ENCODE results near the gene SPANXN5.
"Not testable (repeated sequence)": the region's sequence is repeated elsewhere in the genome, so short reads cannot be mapped to it uniquely, and the experiment has no call there.

SPANXN5 gene, protein sequence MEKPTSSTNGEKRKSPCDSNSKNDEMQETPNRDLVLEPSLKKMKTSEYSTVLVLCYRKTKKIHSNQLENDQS

DNA sequence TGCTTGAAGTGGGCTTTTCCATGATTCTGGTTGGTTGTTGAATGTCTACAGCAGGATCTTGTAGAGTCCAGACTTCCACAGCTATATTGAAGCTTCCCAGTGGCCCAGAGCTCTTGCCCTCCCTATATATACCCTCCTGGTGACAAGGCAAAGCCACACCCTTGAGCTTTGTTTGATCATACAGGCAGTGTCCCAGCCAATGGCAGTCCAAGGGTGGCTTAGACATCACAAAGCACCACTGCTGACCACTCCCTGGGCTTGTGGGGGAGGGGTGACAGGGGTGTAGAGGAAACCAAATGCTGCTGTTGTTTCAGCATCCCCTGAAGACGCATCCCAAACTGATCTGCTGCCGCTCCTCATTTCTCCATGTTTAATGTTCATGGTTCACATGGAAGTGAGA, at the start of gene SPANXN5:
SPANXN5 (minus strand) TSS at position 101 of the 400 bp plus-strand sequence; CDS start at position 22, 79 bp downstream.
- not testable (repeated sequence) for DNase-seq (ENCODE audit: low read depth, low spot score)

DNA sequence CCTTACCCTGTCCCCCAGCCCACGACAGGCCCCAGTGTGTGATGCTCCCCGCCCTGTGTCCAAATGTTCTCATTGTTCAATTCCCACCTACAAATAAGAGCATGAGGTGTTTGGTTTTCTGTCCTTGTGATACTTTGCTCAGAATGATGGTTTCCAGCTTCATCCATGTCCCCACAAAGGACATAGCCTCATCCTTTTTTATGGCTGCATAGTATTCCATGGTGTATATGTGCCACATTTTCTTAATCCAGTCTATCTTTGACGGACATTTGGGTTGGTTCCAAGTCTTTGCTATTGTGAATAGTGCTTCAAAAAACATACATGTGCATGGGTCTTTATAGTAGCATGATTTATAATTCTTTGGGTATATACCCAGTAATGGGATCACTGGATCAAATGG, 46.4 kb upstream of the SPANXN5 start:
- not testable (repeated sequence) for DNase-seq (ENCODE audit: low read depth, low spot score)

DNA sequence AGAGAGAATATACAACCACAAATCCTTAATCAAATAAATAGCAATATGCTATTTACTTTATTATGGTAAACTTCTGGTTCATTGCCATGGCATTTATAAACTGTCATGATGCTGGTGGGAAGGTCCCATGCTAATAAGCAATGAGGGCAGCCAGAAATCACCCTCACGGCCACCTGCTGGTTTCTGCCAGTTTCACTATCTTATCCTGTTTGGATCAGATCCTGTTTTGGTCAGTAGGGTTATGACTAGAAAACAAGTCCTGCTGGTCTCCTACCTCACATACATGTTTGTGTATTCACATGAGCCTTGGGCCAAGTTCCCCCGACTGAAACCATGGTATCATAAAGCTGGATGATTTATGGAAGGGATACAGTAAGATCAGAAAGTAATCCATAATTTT, 41.9 kb upstream of the SPANXN5 start:
- no peak for DNase-seq (ENCODE audit: low read depth, low spot score)

DNA sequence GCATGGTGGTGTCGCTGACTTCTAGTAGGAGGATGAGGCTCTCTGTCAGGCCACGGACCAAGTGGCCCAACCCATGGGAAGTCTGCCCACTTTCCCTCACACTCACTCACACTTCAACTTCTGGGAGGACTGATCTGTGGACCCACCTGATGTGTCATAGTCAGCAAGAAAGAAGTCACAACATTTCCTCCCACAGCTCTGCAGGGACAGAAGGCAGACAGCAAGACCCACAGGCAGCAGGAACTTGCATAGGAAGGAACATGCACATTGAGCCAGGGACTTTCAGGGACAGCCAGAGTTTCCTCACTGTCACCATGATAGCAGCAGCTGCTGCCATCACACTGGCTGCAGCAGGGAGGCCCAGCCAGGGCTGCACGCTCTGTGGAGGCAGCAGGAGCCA, 33.3 kb upstream of the SPANXN5 start:
- no peak for DNase-seq (ENCODE audit: low read depth, low spot score)

DNA sequence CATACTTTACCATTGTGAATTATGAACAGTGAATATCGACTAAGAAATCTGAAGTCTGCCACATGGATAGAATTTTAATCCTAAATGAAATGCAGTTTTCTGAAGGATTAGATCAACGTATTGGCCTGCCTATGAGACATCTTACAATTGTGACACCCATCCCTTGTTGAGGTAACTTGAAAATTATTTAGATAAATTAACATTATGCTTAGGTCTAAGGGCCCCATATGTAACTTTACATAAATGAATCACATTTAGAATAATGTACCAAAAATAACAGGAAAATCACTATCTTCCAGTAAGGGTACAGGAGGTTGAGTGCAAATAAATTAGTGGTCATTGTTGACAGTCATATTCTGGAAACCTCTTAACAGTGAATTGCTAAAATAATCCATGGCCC, 27.4 kb upstream of the SPANXN5 start:
- no peak for DNase-seq (ENCODE audit: low read depth, low spot score)

DNA sequence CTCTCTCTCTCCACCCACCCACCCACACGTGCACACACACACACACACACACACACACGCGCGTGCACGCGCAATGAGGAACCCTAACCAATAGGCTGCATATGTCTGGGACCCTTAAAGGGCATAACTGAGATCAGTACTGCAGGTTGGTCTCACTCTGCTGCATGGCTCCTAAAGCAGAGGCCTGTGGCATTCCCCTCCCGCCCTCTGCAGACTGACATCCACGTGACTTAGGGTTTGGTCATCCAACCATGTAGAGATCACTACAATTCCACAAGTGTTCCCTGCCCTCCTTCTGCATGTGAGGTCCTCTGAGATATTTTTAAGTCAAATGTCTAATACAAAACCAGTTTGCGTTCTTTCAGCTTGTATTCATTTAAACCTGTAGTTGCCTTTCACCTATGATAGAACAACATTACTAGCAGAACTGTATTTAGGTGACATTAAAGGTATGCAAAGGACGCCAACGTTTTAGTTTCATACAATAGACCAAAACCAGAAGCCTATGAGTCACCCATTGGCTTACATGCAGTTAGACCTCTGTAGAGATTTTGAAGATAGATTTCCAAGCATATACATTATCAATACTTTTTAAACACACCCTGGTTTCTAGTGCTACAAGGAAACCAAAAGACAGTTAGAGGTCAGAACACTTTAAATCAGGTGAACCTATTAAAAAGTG, 24.0 kb upstream of the SPANXN5 start:
- no peak for DNase-seq (ENCODE audit: low read depth, low spot score)

DNA sequence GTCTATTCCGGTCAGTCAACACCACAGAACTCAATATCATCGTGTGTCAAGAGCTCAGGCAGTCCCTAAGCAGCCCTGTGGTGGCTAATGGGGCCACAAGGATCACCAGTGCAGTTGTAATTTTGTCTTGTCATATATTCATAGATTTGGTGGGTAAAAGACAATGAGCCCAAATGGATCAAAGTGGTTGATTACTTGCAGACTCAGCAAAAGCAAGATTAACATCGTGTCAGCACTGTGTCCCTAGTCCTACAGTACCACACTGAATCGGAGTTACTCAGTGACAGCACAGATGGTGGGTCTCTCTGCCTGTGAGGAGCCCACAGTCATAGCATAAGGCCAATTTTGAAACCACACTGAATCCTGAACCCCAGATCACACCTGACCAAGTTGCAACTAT, 22.6 kb upstream of the SPANXN5 start:
- no peak for DNase-seq (ENCODE audit: low read depth, low spot score)

DNA sequence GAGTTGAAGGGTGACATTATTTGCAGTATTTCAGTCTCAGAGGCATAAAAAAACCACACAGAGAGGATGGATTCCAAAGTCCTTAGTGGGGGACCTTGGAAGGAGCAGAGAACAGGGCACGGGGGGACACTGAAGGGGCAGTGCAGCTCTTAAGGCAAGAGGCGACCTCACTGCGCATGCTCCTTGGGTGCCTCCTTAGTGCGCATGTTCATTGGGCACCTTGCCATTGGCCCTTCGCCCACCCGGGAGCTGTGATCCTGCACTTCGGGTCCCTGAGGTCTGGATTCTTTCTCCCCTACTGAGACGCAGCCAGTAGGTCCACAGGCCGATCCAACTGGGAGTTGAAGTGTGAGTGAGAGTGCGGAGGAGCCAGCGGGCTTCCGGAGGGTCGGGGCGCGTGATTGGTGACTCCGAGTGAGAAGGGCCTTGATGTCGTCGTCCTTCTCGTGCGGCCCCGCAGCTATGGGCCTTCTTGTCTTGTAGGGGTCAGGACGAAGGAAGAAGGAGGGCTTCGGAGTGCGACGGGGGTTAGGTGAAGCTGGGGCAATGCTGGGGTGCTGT, 13.9 kb upstream of the SPANXN5 start, which contains the start of gene XAGE5:
XAGE5 (plus strand) TSS at position 223 of the 561 bp plus-strand sequence. CDS start 1,280 bp downstream, outside the sequence.
- no peak for DNase-seq (ENCODE audit: low read depth, low spot score)

DNA sequence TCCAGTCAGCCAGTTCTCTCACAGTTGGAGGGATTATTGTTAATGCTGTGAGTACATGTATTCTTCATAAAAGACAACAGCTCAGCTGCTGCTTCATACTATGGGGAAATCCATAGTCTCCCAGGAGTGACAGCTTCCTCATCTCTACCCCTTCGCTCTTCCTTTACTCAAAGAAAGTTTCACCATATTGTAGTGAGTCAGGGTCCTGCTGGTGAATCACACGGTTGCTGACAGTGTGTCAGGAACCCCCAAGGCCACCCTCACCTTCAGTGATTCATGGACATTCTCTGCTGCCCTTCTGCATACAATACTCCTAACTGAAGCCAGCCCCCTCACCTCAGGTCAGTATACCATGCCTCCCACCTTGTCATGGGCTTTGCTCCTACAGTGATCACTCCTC, 7.6 kb upstream of the SPANXN5 start:
- DNase-seq (ENCODE audit: low read depth, low spot score), result not testable (repeated sequence)

DNA sequence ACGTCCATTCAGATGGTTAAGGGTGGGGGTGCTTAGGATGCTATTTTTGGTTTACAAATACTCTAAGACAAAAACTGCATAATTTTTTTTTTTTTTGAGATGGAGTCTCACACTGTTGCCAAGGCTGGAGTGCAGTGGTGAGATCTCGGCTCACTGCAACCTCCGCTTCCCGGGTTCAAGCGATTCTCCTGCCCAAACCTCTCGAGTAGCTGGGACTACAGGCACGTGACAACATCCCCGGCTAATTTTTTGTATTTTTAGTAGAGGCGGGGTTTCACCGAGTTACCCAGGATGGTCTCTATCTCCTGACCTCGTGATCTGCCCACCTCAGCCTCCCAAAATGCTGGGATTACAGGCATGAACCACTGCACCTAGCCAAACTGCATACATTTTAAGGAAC, 23.7 kb downstream of the SPANXN5 start:
- DNase-seq (ENCODE audit: low read depth, low spot score), result not testable (repeated sequence)

DNA sequence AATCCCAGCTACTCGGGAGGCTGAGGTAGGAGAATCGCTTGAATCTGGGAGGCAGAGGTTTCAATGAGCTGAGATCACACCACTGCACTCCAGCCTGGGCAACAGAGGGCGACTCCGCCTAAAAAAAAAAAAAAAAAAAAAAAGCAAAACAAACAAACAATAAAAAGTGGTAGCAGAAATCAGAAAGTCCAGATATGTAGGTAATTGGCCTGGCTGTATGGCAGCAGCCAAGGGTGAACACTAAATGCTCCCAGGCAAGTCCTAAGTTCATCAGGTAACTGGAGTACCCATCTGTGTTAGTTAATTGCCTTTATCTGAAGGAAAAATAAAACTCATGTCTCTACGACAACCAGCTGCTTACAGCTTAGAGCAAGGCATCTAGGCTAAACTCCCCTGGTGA, 31.2 kb downstream of the SPANXN5 start:
- DNase-seq (ENCODE audit: low read depth, low spot score), result not testable (repeated sequence)

DNA sequence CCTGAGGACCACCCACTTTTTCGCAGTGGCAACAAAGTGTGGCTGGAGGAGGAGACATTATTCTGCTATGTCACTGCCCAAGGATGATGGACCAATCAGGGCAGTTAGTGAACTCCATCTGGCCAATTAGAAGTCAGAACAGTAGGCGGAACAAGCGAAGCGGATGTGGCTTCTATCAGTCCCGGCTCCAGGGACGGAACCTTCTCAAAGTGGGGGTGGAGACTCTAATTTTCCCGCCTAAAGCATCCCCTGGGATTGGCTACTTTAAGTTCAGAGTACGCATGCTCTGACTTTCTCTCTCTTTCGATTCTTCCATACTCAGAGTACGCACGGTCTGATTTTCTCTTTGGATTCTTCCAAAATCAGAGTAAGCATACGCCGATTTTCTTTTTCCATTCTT, 46.3 kb downstream of the SPANXN5 start, which contains the start of gene SSX2B:
SSX2B (plus strand) TSS at position 301 of the 400 bp plus-strand sequence. CDS start 1,429 bp downstream, outside the sequence.
- DNase-seq (ENCODE audit: low read depth, low spot score), result not testable (repeated sequence)
